Psoas muscle (tissue), 8 donors: Measurements from ENCODE around the gene OSBPL6. TPM values are rescaled to one million over a fixed set of nuclear protein-coding genes. Genes with fewer than 3 reads are reported as not detected.
"Not testable (repeated sequence)": the region's sequence is repeated elsewhere in the genome, so short reads cannot be mapped to it uniquely, and the experiment has no call there.

Source experiments
- ATAC-seq, 4 donors: fragments of 200-7000 bp; cut with Tn5 transposase; one replicate each; pipeline ENCODE4 v1.9.1; 2020; ENCODE audit warnings: moderate library complexity in 3 of 4, mild to moderate bottlenecking in 2 of 4
- DNase-seq, 2 donors: peaks; one replicate each; pipeline ENCODE4 v3.0.0-alpha.2; 2020
- H3K27ac ChIP-seq: fragments of 200-600 bp; one replicate; pipeline ENCODE4 v1.8.0; 2022
- H3K27me3 ChIP-seq, 3 donors: fragments of 200-600 bp in 1 of 3; one replicate each; pipeline versions ENCODE4 v1.6.1 to v1.8.0; 2013 to 2022; ENCODE audit warnings: low read length in 2 of 3, mild to moderate bottlenecking in 2 of 3, moderate library complexity in 1 of 3; ENCODE audit not compliant: insufficient read depth in 3 of 3
- H3K36me3 ChIP-seq, 2 donors: fragments of 200-600 bp in 1 of 2; one replicate each; pipeline versions ENCODE4 v1.6.1 to v1.8.0; 2013 to 2022; ENCODE audit warnings: low read depth in 1 of 2, mild to moderate bottlenecking in 1 of 2, moderate library complexity in 1 of 2; ENCODE audit not compliant: insufficient read depth in 1 of 2
- H3K4me1 ChIP-seq: fragments of 200-600 bp; one replicate; pipeline ENCODE4 v1.8.0; 2022
- H3K4me3 ChIP-seq: fragments of 200-600 bp; one replicate; pipeline ENCODE4 v1.8.0; 2022; ENCODE audit warnings: mild to moderate bottlenecking
- H3K9me3 ChIP-seq: fragments of 200-600 bp; one replicate; pipeline ENCODE4 v1.8.0; 2022
- WGBS, 3 donors: extraction: QIAGEN DNeasy Blood & Tissue Kit; methylation state at CpG; one replicate each; pipeline versions ENCODE4 v1.1.6 to v1.1.7; 2013; 5-methylcytosine and 5-hydroxymethylcytosine counted together
- intact Hi-C, 2 donors: fragments of 100-400 bp; cut with DNase I; formaldehyde crosslinking; loops; one replicate each; pipeline versions ENCODE4 v1.11.0 to v1.14.2; 2022
- long read RNA-seq, 2 donors: library from polyadenylated mRNA; unstranded; transcript quantifications; one replicate each; pipeline ENCODE4 v2.0.0, GENCODE V29; 2021
- polyA plus RNA-seq, 3 donors: library from polyadenylated mRNA; stranded (reverse); fragments of 200-250 nt; gene quantifications; one replicate each; pipeline ENCODE4 v1.2.3, GENCODE V29; 2013
- total RNA-seq, 4 donors: library from RNA; stranded (reverse); fragmentation: NEBNext Ultra II Directional in 2 of 4; extraction: Animal tissue kit (Norgen Biotek cat#: 25700) in 2 of 4; gene quantifications; one replicate each; pipeline versions ENCODE4 v1.2.1 to v1.2.4, GENCODE V29; 2021 to 2023
- TF ChIP-seq, protein P1 (sequence below): fragments of 200-600 bp; IDR thresholded peaks from one replicate; pipeline ENCODE4 v1.8.0; 2022; ENCODE audit warnings: antibody characterized with exemption
- donor health status: healthy with polysubstance abuse.
- donor health status: DM: no; HTN: no; CAD: no; lungs with moderate emphysema.
- donor health status: Bipolar disorder and iron deficiency.
- donor health status: healthy.
- donor health status: DM: yes; HTN: yes; CAD: no.
- donor health status: DM: no; HTN: no; CAD: no.
- donor health status: DM: no; HTN: no; CAD: no.
- donor health status: DM: yes; HTN: yes; CAD: no.

The OSBPL6 gene
- 100 to 1,000 TPM in 1 of 4 donors, 10 to 100 TPM in 3; 29.8 to 147 (median 44.4) TPM for total RNA-seq
- 10 to 100 TPM; 11.4 to 36.4 (median 18.2) TPM for polyA plus RNA-seq
- long read RNA-seq, donor 1, full-length matches to known transcripts, result 11 of 187 reads
- long read RNA-seq, donor 1, partial matches to known transcripts, result 36 of 187 reads
- long read RNA-seq, donor 1, other reads (novel, unspliced or antisense), result 140 of 187 reads
- long read RNA-seq, donor 2, partial matches to known transcripts, result 8 of 94 reads
- long read RNA-seq, donor 2, other reads (novel, unspliced or antisense), result 82 of 94 reads

- H3K36me3 ChIP-seq, result no peaks in the 10 kb centered on the region
- H3K27me3 ChIP-seq, result no peaks in the 10 kb centered on the region
- ATAC-seq (peak; percentile 92 to 94 (median 92)), DNase-seq (peak; percentile 86 to 93)
- no peaks in the 10 kb centered on the region for H3K9me3 ChIP-seq
- intact Hi-C loops, result loop anchor here (5.0 kb wide), 2 partner anchors 52 to 62 kb away; no protein-coding TSS in a partner anchor
- peak within 1 kb of the TSS; percentile 95 for H3K27ac ChIP-seq
- H3K4me1 ChIP-seq, result peaks cover 20% of the 10 kb centered on the region
- 0% methylated on average over 49 to 90 of the region's 90 CpGs for WGBS, 3 donors
- peak within 1 kb of the TSS; percentile 97 for H3K4me3 ChIP-seq
- TF ChIP-seq, protein P1, sequence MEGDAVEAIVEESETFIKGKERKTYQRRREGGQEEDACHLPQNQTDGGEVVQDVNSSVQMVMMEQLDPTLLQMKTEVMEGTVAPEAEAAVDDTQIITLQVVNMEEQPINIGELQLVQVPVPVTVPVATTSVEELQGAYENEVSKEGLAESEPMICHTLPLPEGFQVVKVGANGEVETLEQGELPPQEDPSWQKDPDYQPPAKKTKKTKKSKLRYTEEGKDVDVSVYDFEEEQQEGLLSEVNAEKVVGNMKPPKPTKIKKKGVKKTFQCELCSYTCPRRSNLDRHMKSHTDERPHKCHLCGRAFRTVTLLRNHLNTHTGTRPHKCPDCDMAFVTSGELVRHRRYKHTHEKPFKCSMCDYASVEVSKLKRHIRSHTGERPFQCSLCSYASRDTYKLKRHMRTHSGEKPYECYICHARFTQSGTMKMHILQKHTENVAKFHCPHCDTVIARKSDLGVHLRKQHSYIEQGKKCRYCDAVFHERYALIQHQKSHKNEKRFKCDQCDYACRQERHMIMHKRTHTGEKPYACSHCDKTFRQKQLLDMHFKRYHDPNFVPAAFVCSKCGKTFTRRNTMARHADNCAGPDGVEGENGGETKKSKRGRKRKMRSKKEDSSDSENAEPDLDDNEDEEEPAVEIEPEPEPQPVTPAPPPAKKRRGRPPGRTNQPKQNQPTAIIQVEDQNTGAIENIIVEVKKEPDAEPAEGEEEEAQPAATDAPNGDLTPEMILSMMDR, result peak; percentile 47
These were observed at the start of gene OSBPL6 for GRCh38 chr2:178193823-178194599. Gene OSBPL6 (plus strand): TSS chr2:178194512. CDS start chr2:178306185, 111,673 bp downstream.

GRCh38 chr2:178152033-178152432 lies 42.3 kb upstream of the OSBPL6 start:
- H3K36me3 ChIP-seq, result no peaks in the 10 kb centered on the region
- intact Hi-C loops, result no loop called here

GRCh38 chr2:178152542-178152941 lies 41.8 kb upstream of the OSBPL6 start:
- intact Hi-C loops, result no loop called here
- DNase-seq (no peak), ATAC-seq (no peak)
- no peaks in the 10 kb centered on the region for H3K36me3 ChIP-seq
- TF ChIP-seq, protein P1, result no peak
- no peak overlapping the region for H3K4me3 ChIP-seq
- no peaks in the 10 kb centered on the region for H3K9me3 ChIP-seq
- H3K27me3 ChIP-seq, result no peaks in the 10 kb centered on the region
- 66 to 82% (median 80%) methylated on average over 4 of the region's 4 CpGs for WGBS, 3 donors
- H3K27ac ChIP-seq, result no peak overlapping the region
- peaks cover 7% of the 10 kb centered on the region for H3K4me1 ChIP-seq

More at GRCh38 chr2:178152033-178152432, 42.3 kb upstream of the OSBPL6 start:
- Histone ChIP-seq H3K27me3 (no peaks in the 10 kb centered on the region), H3K4me1 (peaks cover 7% of the 10 kb centered on the region), H3K4me3 (no peak overlapping the region), H3K27ac (no peak overlapping the region), H3K9me3 (no peaks in the 10 kb centered on the region)
- 11 to 19% (median 15%) methylated on average over 3 of the region's 3 CpGs for WGBS, 3 donors
- DNase-seq, result no peak
- TF ChIP-seq, protein P1, result no peak
- ATAC-seq, result peak in 2 of 4 donors; percentile 37 to 66

DNA sequence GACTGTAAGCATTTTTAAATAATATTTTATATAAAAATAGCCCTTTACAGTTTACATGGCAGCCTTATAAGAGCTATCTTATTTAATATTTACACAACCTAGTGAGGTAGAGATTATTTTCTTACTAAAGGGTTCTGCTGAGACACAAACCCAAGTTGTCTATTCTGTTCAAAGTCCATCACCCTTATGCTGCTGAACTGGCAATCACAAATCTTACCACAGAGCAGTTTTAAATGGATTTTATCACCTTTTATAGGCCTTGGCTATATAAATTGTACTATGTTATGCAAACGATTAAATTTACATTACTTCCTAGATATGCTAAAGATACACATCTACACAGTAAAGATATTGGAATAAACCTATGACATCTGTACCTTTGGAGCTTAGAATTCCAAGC lies 41.3 kb upstream of the OSBPL6 start:
- TF ChIP-seq, protein P1, result no peak
- H3K4me1 ChIP-seq, result peaks cover 7% of the 10 kb centered on the region
- ATAC-seq, result no peak
- H3K4me3 ChIP-seq, result no peak overlapping the region
- intact Hi-C loops, result no loop called here
- no peaks in the 10 kb centered on the region for H3K9me3 ChIP-seq
- no peaks in the 10 kb centered on the region for H3K36me3 ChIP-seq
- no peak for DNase-seq
- no peak overlapping the region for H3K27ac ChIP-seq
- H3K27me3 ChIP-seq, result no peaks in the 10 kb centered on the region
- WGBS, 3 donors, result 0 to 88% (median 1%) methylated on average over 1 of the region's 1 CpG

DNA sequence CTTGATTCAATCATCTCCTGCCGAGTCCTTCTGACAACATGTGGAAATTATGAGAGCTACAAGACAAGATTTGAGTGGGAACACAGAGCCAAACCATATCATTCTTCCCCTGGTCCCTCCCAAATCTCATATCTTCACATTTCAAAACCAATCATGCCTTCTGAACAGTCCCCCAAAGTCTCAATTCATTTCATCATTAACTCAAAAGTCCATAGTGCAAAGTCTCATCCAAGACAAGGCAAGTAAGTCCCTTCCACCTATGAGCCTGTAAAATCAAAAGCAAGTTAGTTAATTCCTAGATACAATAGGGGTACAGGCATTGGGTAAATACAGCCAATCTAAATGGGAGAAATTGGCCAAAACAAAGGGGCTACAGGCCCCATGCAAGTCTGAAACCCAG lies 40.4 kb upstream of the OSBPL6 start:
- H3K9me3 ChIP-seq, ATAC-seq, DNase-seq, intact Hi-C loops, H3K27ac ChIP-seq, H3K36me3 ChIP-seq, H3K4me1 ChIP-seq, H3K4me3 ChIP-seq, H3K27me3 ChIP-seq: not testable (repeated sequence)
- 68 to 85% (median 77%) methylated on average over 1 of the region's 1 CpG for WGBS, 3 donors
